CD14-positive monocyte (primary cell): Measurements from ENCODE around the gene RNF213. TPM values are rescaled to one million over a fixed set of nuclear protein-coding genes. Genes with fewer than 3 reads are reported as not detected.

Source experiments
- DNase-seq, 3 donors: peaks; one replicate each; pipeline ENCODE4 v3.0.0-alpha.2; 2011 to 2022
- H2AFZ ChIP-seq: 2 replicates; pipeline ENCODE4 v1.6.0; 2012; ENCODE audit warnings: mild to moderate bottlenecking, low read depth, low read length, inconsistent platforms; ENCODE audit not compliant: insufficient read depth, poor library complexity, severe bottlenecking
- H3K27ac ChIP-seq, 2 donors: 1 replicate in 1 of 2; 2 replicates in 1 of 2; pipeline ENCODE4 v1.5.1; 2012 to 2013; ENCODE audit warnings: low read length in 2 of 2, control low read depth in 1 of 2, inconsistent platforms in 1 of 2, low read depth in 1 of 2, mild to moderate bottlenecking in 1 of 2
- H3K27me3 ChIP-seq, 2 donors: one replicate each; pipeline versions ENCODE4 v1.6.0 to v1.6.1; 2011 to 2013; ENCODE audit warnings: low read length in 2 of 2; ENCODE audit not compliant: control insufficient read depth in 2 of 2, insufficient read depth in 2 of 2
- H3K36me3 ChIP-seq, 2 donors: replicated peaks in 1 of 2; 1 replicate in 1 of 2; 2 replicates in 1 of 2; pipeline versions ENCODE4 v1.5.1 to v1.6.1; 2012 to 2013; ENCODE audit warnings: low read length in 2 of 2, control low read depth in 1 of 2, inconsistent platforms in 1 of 2, mild to moderate bottlenecking in 1 of 2; ENCODE audit not compliant: insufficient read depth in 2 of 2, control insufficient read depth in 1 of 2
- H3K4me1 ChIP-seq, 2 donors: 1 replicate in 1 of 2; 2 replicates in 1 of 2; pipeline versions ENCODE4 v1.5.1 to v1.6.1; 2012 to 2013; ENCODE audit warnings: low read length in 2 of 2, control low read depth in 1 of 2, inconsistent platforms in 1 of 2, mild to moderate bottlenecking in 1 of 2, moderate library complexity in 1 of 2; ENCODE audit not compliant: insufficient read depth in 2 of 2, control insufficient read depth in 1 of 2
- H3K4me2 ChIP-seq: replicated peaks from 2 replicates; pipeline ENCODE3; 2012; ENCODE audit warnings: low read length, moderate library complexity, mild to moderate bottlenecking; ENCODE audit not compliant: poor library complexity, severe bottlenecking; ENCODE audit errors: extremely low read depth
- H3K4me3 ChIP-seq, 3 experiments: fragments of 200-600 bp in 1 of 3; sonication (generic) in 1 of 3; replicated peaks in 1 of 3; 1 replicate in 2 of 3; 2 replicates in 1 of 3; pipeline ENCODE4 v1.5.1; 2011 to 2013; ENCODE audit warnings: low read length in 3 of 3, mild to moderate bottlenecking in 3 of 3, control low read depth in 2 of 3, low read depth in 2 of 3, inconsistent platforms in 1 of 3, moderate library complexity in 1 of 3
- H3K79me2 ChIP-seq: 2 replicates; pipeline ENCODE4 v1.6.0; 2012; ENCODE audit warnings: mild to moderate bottlenecking, control low read depth, inconsistent platforms, low read length, moderate library complexity; ENCODE audit not compliant: insufficient read depth
- H3K9ac ChIP-seq: 2 replicates; pipeline ENCODE4 v1.6.0; 2017; ENCODE audit warnings: low read length, mild to moderate bottlenecking; ENCODE audit not compliant: insufficient read depth, poor library complexity, severe bottlenecking
- H3K9me3 ChIP-seq, 2 donors: replicated peaks in 1 of 2; 1 replicate in 1 of 2; 2 replicates in 1 of 2; pipeline versions ENCODE4 v1.5.1 to v1.6.1; 2012 to 2013; ENCODE audit warnings: low read length in 2 of 2, control low read depth in 1 of 2; ENCODE audit not compliant: control insufficient read depth in 1 of 2, insufficient read depth in 1 of 2
- H4K20me1 ChIP-seq: 2 replicates; pipeline ENCODE4 v1.6.0; 2012; ENCODE audit warnings: mild to moderate bottlenecking, low read length, control low read depth, moderate library complexity; ENCODE audit not compliant: insufficient read depth
- H3K27ac Mint-ChIP-seq, 7 donors: one replicate each; pipeline ENCODE4 v1.8.0; 2020; ENCODE audit warnings: mild to moderate bottlenecking in 7 of 7, mixed read lengths in 7 of 7, moderate library complexity in 6 of 7, inconsistent platforms in 2 of 7
- H3K27me3 Mint-ChIP-seq, 3 donors: one replicate each; pipeline ENCODE4 v1.8.0; 2021 to 2022; ENCODE audit warnings: low read depth in 3 of 3, mild to moderate bottlenecking in 3 of 3, mixed read lengths in 3 of 3, moderate library complexity in 3 of 3, inconsistent platforms in 1 of 3
- H3K36me3 Mint-ChIP-seq, 2 donors: one replicate each; pipeline ENCODE4 v1.8.0; 2020; ENCODE audit warnings: mixed read lengths in 2 of 2, inconsistent platforms in 1 of 2, mild to moderate bottlenecking in 1 of 2
- H3K4me1 Mint-ChIP-seq: one replicate; pipeline ENCODE4 v1.8.0; 2020; ENCODE audit warnings: mild to moderate bottlenecking, mixed read lengths
- H3K4me3 Mint-ChIP-seq, 2 donors: one replicate each; pipeline ENCODE4 v1.8.0; 2020; ENCODE audit warnings: mild to moderate bottlenecking in 2 of 2, mixed read lengths in 2 of 2, moderate library complexity in 1 of 2
- H3K9me3 Mint-ChIP-seq, 7 donors: one replicate each; pipeline ENCODE4 v1.8.0; 2020 to 2022; ENCODE audit warnings: mixed read lengths in 7 of 7, mild to moderate bottlenecking in 6 of 7, moderate library complexity in 6 of 7, inconsistent platforms in 2 of 7
- WGBS: methylation state at CpG from one replicate; pipeline ENCODE4 v1.1.5; 2013; ENCODE audit warnings: missing lambda C conversion rate; ENCODE audit not compliant: insufficient coverage; 5-methylcytosine and 5-hydroxymethylcytosine counted together
- intact Hi-C, 2 donors: fragments of 100-400 bp; cut with micrococcal nuclease; formaldehyde crosslinking; loops; one replicate each; pipeline versions ENCODE4 v1.15.0 to v1.15.1; 2023
- polyA plus RNA-seq, 3 donors: library from polyadenylated mRNA; depleted of rRNA in 1 of 3; unstranded in 2 of 3; stranded (reverse) in 1 of 3; fragments of 300-500 nt in 2 of 3; fragments of >200 nt in 1 of 3; fragmentation: Illumina TruSeq in 2 of 3; gene quantifications; 1 replicate in 2 of 3; 2 replicates in 1 of 3; pipeline ENCODE4 v1.2.3, GENCODE V29; 2012 to 2021
- TF ChIP-seq, protein P1 (sequence below): fragments of 200-600 bp; IDR thresholded peaks from one replicate; pipeline ENCODE4 v1.8.0; 2022; ENCODE audit warnings: antibody characterized with exemption, mild to moderate bottlenecking

Gene RNF213
- polyA plus RNA-seq, 3 donors = 10.3 to 196 (median 18.1) TPM

DNA sequence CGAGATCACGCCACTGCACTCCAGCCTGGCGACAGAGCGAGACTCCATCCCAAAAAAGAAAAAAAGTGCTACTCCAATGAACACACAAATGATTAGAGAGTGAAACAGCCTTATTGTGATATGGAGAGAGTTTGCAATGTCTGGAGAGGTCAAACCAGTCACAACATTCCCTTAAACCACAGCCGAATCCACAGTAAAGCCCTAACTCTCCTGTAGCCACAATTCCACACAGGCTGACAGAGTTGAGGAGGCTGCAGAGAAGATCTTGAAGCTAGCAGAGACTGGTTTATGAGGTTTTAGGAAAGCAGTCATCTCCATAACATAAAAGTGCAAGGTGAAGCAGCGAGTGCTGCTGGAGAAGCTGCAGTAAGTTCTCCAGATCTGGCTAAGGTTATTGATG is 6.7 kb downstream of the RNF213 start:
- Histone ChIP-seq H3K4me1 (peaks cover 23 to 38% of the 10 kb centered on the region in 2 donors), H4K20me1 (peaks cover 97% of the 10 kb centered on the region), H3K79me2 (peaks cover 98% of the 10 kb centered on the region), H3K4me2 (no peak overlapping the region), H3K27me3 (no peaks in the 10 kb centered on the region), H3K36me3 (peaks cover 39 to 63% of the 10 kb centered on the region in 2 donors), H3K9ac (no peak overlapping the region), H3K9me3 (no peaks in the 10 kb centered on the region), H3K4me3 (no peak overlapping the region), H2AFZ (no peak overlapping the region), H3K27ac (no peak overlapping the region)
- WGBS = no CpG with 5 or more reads among the region's 6 CpGs
- intact Hi-C loops = no loop called here
- peak overlapping the region in 3 of 7 donors; percentile 21 to 36 (median 23) for H3K27ac Mint-ChIP-seq
- TF ChIP-seq, protein P1, sequence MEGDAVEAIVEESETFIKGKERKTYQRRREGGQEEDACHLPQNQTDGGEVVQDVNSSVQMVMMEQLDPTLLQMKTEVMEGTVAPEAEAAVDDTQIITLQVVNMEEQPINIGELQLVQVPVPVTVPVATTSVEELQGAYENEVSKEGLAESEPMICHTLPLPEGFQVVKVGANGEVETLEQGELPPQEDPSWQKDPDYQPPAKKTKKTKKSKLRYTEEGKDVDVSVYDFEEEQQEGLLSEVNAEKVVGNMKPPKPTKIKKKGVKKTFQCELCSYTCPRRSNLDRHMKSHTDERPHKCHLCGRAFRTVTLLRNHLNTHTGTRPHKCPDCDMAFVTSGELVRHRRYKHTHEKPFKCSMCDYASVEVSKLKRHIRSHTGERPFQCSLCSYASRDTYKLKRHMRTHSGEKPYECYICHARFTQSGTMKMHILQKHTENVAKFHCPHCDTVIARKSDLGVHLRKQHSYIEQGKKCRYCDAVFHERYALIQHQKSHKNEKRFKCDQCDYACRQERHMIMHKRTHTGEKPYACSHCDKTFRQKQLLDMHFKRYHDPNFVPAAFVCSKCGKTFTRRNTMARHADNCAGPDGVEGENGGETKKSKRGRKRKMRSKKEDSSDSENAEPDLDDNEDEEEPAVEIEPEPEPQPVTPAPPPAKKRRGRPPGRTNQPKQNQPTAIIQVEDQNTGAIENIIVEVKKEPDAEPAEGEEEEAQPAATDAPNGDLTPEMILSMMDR = no peak
- DNase-seq = no peak
- peaks cover 0 to 6% (median 0%) of the 10 kb centered on the region in 3 donors for H3K27me3 Mint-ChIP-seq
- H3K9me3 Mint-ChIP-seq = peaks cover 0 to 2% (median 0%) of the 10 kb centered on the region in 7 donors
- peaks cover 20 to 29% of the 10 kb centered on the region in 2 donors for H3K36me3 Mint-ChIP-seq
- H3K4me3 Mint-ChIP-seq = no peak overlapping the region
- peaks cover 41% of the 10 kb centered on the region for H3K4me1 Mint-ChIP-seq

DNA sequence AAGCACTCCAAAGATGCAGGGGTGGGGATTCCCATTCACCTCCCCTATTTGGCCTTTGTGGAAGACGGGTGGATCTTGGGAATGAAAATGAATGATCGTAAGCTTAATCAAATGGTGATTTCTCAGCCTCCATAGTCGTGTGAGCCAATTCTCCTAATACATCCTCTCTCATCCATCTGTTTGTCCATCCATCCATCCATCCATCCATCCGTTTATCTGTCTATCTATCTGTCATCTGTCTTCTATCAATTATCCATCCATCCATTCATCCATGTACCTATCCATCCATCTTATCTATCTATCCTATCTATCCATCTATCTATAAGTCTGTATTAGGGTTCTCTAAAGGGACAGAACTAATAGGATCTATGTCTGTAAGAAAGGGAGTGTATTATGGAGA is 7.8 kb downstream of the RNF213 start:
- Histone ChIP-seq H3K79me2 (peaks cover 98% of the 10 kb centered on the region), H3K9me3 (no peaks in the 10 kb centered on the region), H3K4me1 (peaks cover 14 to 28% of the 10 kb centered on the region in 2 donors), H2AFZ (no peak overlapping the region), H3K36me3 (peaks cover 50 to 73% of the 10 kb centered on the region in 2 donors), H3K4me2 (no peak overlapping the region), H4K20me1 (peaks cover 100% of the 10 kb centered on the region), H3K27ac (no peak overlapping the region), H3K4me3 (no peak overlapping the region), H3K9ac (no peak overlapping the region), H3K27me3 (no peaks in the 10 kb centered on the region)
- peaks cover 0 to 6% (median 0%) of the 10 kb centered on the region in 3 donors for H3K27me3 Mint-ChIP-seq
- no peak overlapping the region for H3K27ac Mint-ChIP-seq
- intact Hi-C loops = no loop called here
- TF ChIP-seq, protein P1 = no peak
- H3K4me3 Mint-ChIP-seq = no peak overlapping the region
- peaks cover 0 to 2% (median 0%) of the 10 kb centered on the region in 7 donors for H3K9me3 Mint-ChIP-seq
- H3K4me1 Mint-ChIP-seq = peaks cover 31% of the 10 kb centered on the region
- peaks cover 25 to 40% of the 10 kb centered on the region in 2 donors for H3K36me3 Mint-ChIP-seq
- 57% methylated on average over 2 of the region's 4 CpGs for WGBS
- DNase-seq = no peak
